GM12891 (cell line): ENCODE measurements around the gene KRT17.
"Not testable (repeated sequence)": the region's sequence is repeated elsewhere in the genome, so short reads cannot be mapped to it uniquely, and the experiment has no call there.

Experiments
- DNase-seq: peaks from one replicate; pipeline ENCODE4 v3.0.0; 2011; ENCODE audit warnings: low spot score; ENCODE audit not compliant: insufficient read length
- FAIRE-seq: peaks from 2 replicates; lab custom pipeline; 2011; peaks lifted over from hg19 to GRCh38; lab: Jason Lieb, UNC
- PAX5 ChIP-seq: IDR thresholded peaks from 2 replicates; pipeline ENCODE4 v1.6.1; 2011; ENCODE audit warnings: low read length, moderate library complexity, mild to moderate bottlenecking; ENCODE audit not compliant: insufficient read depth, severe bottlenecking
- POLR2A ChIP-seq: IDR thresholded peaks from 2 replicates; pipeline ENCODE4 v1.6.1; 2011; ENCODE audit warnings: low read depth, low read length, control low read depth
- POLR2AphosphoS5 ChIP-seq: IDR thresholded peaks from 2 replicates; pipeline ENCODE4 v1.6.1; 2011; ENCODE audit warnings: low read depth, low read length, control low read depth
- POU2F2 ChIP-seq: IDR thresholded peaks from 2 replicates; pipeline ENCODE4 v1.6.1; 2011; ENCODE audit warnings: low read depth, mild to moderate bottlenecking, control low read depth, low read length, moderate library complexity
- SPI1 ChIP-seq: IDR thresholded peaks from 2 replicates; pipeline ENCODE4 v1.6.1; 2011; ENCODE audit warnings: low read depth, low read length, control low read depth
- TAF1 ChIP-seq: IDR thresholded peaks from 2 replicates; pipeline ENCODE4 v1.6.1; 2011; ENCODE audit warnings: low read depth, low read length, control low read depth

Gene KRT17

GRCh38 chr17:41633556-41634199 is 9.3 kb upstream of the KRT17 start:
- no peak for DNase-seq
- FAIRE-seq = peak; percentile 98
- no peak for TF ChIP-seq TAF1
- no peak for TF ChIP-seq POU2F2
- no peak for TF ChIP-seq SPI1
- no peak for TF ChIP-seq PAX5
- no peak for TF ChIP-seq POLR2AphosphoS5
- TF ChIP-seq POLR2A = no peak

DNA sequence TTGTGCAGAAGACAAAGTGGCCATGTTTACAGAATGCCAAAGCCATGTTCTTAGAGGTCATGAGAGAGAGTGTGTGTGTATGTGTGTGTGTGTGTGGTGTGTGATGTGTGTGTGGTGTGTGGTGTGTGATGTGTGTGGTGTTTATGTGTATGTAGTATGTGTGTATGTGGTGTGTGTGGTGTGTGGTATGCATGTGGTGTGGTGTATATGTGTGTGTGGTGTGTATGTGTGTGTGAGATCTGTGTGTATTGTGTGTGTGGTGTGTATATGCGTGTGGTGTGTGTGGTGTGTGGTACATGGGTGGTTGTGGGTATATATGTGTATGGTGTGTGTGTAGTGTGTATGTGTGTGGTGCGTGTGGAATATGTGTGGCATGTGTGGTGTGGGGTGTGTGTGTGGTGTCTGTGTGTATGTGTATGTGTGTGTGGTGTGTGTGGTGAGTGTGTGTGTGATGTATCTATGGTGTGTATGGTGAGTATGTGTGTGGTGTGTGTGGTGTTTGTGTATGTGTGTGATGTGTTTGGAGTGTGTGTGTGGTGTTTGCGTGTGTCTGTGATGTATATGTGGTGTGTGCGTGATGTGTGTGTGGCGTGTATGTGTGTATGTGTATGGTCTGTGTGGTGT is 8.2 kb upstream of the KRT17 start:
- DNase-seq (no peak), FAIRE-seq (peak; percentile 96)
- TF ChIP-seq POLR2AphosphoS5 = no peak
- no peak for TF ChIP-seq PAX5
- TF ChIP-seq POLR2A = no peak
- no peak for TF ChIP-seq TAF1
- no peak for TF ChIP-seq SPI1
- no peak for TF ChIP-seq POU2F2

DNA sequence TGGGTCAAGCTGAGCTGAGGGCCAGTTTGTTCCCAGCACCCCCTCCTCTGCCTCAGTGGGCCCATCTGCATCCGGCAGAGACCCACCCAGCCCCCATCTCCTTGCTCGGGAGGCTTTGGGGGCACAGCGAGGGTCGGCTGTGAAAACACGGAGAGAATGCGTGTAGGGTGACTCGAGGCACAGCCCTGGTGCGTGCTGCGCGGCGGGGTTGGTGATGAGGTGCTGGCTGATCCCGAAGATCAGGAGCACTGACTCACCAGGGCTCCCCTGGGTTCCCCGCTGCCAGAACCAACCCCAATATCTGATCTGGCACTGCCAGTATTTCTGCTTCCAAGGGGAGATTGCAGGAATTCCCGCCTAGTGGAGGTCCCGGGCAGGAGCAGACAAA is 7.5 kb upstream of the KRT17 start:
- FAIRE-seq = no peak
- DNase-seq = no peak
- no peak for TF ChIP-seq PAX5
- TF ChIP-seq TAF1 = no peak

DNA sequence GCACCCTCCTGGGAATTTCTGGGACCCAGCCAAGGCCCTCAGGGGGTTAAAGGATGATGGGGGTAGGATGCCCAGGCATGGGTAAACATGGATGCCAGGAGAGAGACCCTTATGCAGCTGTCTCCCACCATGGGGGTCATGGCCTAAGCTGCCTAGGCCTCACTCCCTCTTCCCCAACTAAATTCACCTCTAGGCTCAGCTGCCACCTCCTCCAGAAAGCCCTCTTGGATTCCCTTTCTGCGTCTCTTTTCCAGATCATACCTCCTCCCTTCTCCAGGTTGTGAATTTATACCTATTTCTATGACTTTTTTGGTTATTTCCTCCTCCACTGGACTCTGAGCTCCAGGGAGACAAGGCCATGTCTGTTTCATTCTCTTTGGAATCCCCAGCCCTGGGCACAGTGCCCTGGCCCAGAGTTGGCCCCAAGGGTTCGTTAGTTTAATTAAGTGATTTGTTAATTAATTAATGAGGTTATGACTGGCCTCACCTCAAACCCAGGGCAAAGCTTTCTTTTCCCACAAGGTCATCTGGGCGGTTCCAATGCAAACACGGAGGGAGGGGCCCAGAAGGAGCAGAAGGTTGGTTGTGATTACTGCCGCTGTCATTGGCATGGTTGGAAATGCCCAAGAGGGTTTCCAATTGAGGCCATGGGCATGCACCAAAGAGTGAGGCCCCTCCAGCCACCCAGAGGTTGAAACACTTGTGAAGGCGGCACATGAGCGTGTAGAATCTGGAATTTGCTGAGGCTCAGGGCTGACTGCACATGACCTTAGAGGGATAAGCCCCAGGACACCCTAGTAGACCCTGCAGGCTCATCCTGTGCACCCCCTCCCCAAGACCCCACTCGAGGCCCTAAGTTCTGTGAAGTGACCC is 6.9 kb upstream of the KRT17 start:
- TF ChIP-seq POLR2A (no peak), POLR2AphosphoS5 (no peak), SPI1 (no peak), PAX5 (no peak), TAF1 (no peak), POU2F2 (no peak)
- FAIRE-seq (no peak), DNase-seq (no peak)

DNA sequence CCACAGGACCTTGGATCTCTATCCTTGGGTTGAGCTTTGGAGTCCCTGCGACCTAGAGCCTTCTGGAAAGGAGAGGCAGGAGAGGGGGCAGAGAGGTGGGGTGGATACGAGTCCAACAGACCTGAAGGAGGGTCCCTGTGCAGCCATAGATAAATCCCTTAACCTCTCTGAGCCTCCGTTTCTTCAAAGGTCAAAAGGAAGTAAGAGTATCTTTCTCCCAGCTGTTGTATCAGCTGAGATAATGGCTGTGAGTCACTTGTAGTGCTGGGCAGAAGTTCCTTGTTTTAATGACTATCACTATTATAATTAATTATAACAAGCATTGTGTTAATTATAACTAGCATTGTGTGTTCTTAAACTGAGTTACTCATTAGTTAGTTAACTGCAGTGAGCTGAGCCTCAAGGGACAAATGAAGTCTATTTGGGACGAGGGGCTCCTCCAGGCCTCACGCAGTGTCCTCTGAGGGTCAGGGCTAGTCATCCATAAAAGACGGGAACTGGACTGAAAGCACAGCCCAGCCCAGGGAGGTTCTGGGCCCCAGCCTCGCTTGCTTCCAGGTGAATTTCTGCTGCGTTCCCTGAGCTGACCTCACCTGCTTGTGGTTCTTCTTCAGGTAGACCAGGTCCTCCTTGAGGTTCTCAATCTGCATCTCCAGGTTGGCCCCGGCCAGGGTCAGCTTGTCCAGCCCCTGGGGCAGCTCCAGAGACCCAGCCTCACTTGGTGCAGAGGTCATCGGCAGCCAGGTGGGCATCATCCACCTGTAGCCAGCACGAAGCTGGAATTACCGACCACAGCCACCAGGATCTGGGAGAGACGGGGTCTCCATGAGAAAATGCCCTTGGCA is 5.7 kb upstream of the KRT17 start:
- no peak for DNase-seq
- no peak for FAIRE-seq
- TF ChIP-seq POLR2AphosphoS5 (no peak), SPI1 (no peak), POU2F2 (no peak)

DNA sequence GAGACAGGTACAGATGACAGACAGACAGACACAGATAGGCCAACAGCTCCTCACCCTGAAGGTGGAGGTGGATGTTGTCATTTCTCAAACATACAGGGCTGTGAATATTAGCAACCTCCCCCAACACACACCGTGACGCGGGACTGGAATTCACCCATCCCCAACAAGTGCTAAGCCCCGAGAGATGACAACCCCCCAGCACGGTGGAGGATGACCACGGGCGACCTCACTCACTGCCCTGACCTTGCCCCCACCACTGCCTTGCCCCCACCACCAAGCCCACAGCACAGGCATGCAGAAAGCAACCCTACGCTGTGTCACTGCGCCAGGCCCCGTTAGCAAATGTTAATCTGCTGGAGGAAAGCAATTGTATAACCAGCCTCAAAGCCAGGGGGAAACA is 4.9 kb upstream of the KRT17 start:
- FAIRE-seq (no peak), DNase-seq (no peak)
- TF ChIP-seq SPI1 (no peak), TAF1 (no peak), POLR2A (no peak), POLR2AphosphoS5 (no peak), PAX5 (no peak), POU2F2 (no peak)

- FAIRE-seq, DNase-seq: not testable (repeated sequence)
Observed at GRCh38 chr17:41628621-41629255, 4.4 kb upstream of the KRT17 start.

DNA sequence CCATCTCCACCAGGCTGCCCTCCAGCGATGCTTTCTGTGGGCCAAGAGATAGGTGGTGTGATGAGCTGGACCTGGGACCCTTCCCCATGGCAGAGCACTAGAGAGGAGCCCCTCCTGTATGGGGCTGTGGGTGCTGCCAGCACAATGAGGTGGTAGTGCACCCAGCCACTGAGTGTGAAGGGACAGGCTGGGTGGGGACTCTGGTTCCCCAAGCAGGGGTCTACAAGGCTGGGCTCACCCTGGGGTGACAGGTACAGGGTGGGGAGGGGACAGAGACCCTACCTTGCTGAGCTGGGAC is 3.6 kb upstream of the KRT17 start:
- DNase-seq, FAIRE-seq: not testable (repeated sequence)

- FAIRE-seq = no peak
- DNase-seq = no peak
- TF ChIP-seq POLR2A (no peak), PAX5 (no peak), POLR2AphosphoS5 (no peak), SPI1 (no peak), POU2F2 (no peak), TAF1 (no peak)
Observed at GRCh38 chr17:41627316-41628072, 3.1 kb upstream of the KRT17 start.

GRCh38 chr17:41626914-41627295 is 2.5 kb upstream of the KRT17 start:
- not testable (repeated sequence) for DNase-seq, FAIRE-seq

DNA sequence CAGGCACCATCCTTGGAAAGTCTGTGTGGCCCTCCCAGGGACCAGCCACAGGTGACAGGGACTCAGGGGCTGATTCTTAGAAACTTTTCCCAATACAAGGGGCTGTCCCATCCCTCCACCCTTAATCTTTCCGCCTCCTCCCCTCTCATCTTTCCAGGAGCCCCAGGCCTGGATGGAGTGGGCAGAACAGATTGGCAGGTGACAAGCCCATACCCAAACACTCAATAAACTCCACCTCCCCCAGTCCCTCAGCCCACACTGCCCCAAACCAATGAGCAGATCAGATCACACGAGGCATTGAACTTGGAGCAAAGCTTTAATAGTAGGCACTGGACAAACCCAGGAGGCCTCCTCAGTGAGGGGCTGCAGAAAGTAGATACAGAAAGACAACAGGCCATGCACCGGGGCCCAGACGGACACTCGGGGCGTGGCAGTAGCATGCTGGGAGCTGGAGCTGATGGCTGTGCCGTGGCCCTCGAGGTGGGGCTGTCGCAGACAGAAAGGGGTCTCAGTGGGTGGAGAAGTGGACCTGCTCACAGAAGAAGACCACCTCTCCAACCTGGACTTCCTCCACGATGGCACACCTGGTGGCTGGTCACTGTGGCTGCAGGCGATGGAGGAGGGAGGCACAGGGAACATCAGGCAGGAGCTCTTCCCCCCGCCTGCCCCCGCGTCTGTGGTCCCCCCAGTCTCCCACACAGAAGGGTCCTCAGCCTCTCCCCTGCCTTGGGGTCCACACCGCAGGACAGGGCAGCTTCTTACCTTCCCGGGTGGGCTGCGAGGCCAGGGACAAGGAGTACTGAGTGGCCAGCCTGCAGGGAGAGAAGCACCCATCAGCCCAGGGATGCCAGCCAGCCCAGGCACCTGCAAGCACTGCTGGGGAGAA is 1.9 kb upstream of the KRT17 start:
- not testable (repeated sequence) for FAIRE-seq, DNase-seq
